ENCODE data around the gene MON2.
"Not testable (repeated sequence)": the region's sequence is repeated elsewhere in the genome, so short reads cannot be mapped to it uniquely, and the experiment has no call there.

Gene MON2

DNA sequence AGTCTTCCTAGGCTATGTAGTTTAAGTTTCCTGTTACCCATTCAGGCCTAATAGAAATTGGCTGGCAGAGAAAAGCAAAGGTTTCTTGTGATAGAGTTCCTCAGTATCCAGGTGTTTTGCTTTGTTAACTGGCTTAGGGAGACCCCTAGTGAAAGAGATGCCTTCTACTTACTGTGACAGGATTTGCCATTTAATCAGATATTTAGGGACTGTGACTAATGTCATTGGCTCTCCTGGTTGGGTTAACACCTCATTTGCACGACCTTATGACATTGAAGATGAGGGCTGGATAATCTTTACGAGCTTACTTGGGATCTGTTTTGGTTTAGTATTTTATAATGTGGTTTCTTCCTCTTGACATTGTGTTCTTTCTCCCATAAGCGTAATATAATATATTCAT lies 5.8 kb downstream of the MON2 start:
- DNase-seq = no peak

DNA sequence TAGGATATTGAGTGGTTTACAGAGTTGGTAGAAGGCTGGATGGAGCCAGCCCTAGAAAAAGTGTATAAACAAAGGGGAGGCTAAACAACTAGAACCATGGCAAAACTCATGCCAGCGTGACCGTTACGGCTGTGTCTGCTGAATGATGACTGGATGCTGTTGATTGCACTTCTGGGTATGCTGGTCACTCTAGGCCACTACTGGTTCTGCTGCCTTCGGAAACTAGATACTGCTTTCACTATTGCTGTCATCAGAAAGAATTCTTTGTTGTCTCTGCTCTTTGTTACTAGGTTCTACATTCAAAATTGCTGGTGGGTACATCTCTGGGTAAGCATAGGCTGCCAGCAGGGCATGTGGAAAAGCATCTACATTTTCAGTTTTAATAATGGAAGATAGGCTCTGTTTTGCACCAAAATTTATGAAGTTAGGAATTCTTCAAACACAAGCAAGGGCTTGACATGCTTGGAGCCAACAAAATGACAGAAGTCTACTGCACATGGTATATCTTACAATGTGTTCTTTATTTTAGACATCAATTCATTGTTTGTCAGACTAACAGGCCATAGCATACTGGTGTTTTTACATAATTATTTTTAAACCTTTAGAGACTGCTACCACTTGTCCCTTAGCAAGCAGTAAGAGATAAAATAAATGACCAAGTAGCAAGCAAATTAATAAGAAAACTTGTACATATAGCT lies 15.4 kb downstream of the MON2 start:
- DNase-seq = no peak

DNA sequence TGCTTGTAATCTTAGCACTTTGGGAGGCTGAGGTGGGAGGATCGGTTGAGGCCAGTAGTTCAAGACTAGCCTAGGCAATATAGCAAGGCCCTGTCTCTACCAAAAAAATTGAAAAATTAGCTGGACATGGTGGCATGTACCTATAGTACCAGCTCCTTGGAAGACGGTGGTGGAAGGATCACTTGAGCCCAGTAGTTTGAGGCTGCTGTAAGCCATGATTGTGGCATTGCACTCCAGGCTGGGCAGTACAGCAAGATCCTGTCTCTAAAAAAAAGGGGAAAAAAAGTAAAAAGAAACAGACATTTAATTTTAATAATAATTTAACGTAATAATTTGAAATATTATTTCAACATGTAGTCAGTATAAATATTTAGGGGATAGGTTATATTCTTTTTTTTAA lies 16.1 kb downstream of the MON2 start:
- DNase-seq = no peak

DNA sequence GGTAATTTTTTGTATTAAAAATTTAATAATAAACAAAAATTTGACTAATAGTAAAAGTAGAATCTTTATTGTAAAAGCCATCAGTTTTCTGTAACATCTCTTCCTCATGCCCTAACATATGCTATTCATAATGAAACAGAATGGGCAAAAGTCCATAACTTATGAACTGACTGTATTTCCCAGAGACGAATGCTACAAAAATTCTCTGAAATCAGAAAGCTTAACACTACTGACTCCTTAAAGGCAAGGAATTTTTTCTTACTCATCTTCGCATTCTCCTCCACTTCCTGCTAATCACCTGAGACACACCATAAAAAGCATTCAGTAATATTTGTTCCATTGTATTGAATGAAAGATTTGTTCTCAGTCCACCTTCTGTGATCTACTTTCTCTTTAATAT lies 17.6 kb downstream of the MON2 start:
- no peak for DNase-seq

DNA sequence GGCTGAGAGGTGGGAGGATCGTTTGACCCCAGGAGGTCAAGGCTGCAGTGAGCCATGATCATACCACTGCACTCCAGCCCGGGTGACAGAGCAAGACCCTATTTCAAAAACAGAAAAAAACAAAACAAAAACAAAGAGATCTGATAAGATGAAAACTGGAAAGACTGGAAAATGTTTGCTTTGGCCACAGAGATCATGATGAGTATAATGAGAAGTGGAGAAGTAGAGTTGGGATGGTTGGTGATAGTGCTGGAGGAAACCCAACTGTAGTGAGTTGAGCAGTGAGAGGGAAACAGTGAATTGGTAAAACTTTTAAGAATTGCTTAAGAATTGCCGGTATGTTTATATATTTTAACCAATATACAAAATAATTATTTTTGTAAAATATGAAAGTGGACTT lies 39.2 kb downstream of the MON2 start:
- no peak for DNase-seq

DNA sequence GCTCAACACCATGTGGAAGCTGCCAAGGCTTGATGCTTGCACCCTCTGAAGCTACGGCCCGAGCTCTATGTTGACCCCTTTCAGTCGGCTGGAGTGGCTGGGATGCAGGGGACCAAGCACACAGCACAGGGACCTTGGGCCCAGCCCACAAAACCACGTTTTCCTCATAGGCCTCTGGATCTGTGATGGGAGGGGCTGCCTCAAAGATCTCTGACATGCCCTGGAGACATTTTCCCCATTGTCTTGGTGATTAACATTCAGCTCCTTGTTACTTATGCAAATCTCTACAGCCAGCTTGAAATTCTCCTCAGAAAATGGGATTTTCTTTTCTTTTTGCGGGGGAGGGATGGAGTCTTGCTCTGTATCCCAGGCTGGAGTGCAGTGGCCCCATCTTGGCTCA lies 46.3 kb downstream of the MON2 start:
- no peak for DNase-seq

DNA sequence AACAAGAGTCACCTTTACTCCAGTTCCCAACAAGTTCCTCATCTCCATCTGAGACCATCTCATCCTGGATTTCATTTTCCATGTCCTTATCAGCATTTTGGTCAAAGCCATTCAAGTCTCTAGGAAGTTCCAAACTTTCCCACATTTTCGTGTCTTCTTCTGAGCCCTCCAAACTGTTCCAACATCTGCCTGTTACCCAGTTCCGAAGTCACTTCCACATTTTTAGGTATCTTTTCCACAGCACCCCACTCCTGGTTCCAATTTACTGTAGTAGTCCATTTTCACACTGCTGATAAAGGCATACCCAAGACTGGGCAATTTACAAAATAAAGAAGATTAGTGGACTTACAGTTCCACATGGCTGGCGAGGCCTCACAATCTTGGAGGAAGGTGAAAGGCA lies 47.5 kb downstream of the MON2 start:
- not testable (repeated sequence) for DNase-seq

DNA sequence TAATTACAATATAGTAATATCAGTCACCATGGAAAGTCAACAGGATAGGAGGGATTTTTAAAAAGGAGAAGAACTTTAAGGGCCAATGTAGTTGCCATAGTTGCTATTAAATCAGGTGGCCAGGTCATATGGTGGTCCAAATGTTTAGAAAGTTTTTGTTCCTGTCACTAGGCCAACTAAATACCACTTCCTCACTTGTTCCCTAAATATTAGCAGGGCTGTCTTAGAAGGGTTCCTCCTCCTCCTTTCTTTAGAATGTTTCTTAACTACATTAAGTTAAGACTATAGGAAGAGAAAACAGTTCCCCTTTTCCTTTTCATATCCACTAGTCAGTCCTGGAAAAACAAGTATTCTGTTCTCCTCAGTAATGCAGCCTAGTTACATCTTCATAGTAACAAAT lies 50.3 kb downstream of the MON2 start:
- no peak for DNase-seq

DNA sequence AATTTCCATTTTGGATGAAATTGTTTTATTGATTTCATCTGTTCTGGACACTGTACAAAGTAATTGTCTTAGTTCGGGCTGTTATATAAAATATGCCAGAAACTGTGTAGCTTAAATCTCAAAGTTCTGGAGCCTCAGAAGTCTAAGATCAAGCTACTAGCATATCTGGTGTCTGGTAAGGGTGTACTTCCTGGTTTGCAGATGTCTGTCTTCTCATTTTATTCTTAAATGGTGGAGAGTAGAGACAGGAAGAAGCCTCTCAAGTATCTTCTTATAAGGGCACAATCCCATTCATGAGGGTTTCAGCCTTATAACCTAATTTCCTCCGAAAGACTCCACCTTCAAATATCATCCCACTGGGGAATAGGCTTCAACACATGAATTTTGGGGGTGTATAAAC lies 51.3 kb downstream of the MON2 start:
- DNase-seq = no peak

DNA sequence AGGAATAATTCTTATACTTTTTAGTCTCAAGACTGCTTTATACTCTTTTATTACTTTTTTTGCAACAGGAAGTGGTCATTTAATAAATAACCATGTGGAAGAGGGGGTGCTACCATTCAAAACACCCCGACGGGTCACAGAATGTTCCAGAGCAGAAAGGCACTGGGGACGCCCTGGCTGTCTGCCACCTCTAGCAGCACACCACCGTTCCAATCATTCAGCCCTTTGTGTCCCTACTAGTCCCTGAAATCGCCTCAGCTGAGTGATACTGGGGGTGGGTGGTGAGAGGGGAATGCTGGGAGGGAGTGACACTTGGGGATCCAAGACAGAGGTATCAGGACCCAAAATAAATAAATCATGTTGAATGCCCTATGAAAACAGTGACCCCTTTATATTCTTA lies 52.4 kb downstream of the MON2 start:
- DNase-seq = no peak

DNA sequence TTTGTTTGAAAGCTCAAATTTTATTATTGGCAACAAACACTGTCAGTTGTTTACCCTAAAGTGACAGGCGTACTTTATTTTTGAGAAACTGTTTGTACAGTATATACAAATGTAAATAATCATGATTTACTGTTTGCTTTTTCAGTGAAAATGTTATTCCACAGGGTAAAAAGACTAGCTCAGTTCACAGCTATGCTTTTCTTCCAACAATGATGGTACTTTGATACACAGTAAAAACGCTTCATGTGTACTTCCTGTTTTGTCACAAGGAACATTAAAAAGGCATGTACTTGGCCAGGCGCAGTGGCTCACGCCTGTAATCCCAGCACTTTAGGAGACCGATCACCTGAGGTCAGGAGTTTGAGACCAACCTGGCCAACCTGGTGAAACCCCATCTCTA lies 53.7 kb downstream of the MON2 start:
- no peak for DNase-seq

DNA sequence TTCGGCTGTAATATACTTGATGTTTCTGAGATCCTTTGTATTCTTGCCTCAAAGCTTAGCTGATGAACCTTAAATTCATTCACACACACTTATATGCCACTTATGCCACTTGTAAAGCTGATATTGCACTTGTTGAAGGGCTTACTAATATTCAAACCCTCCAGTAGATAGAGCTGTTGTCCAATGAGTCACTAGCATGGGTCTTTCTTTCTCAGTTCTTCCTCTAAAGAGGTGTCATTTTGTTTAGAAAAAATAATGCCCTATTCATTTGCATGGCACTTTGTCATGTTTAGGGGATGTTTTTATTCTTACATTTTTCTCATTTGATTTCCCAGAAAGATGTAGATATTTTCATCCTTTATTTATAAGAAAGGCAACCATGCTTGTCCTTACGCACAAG lies 56.4 kb downstream of the MON2 start:
- DNase-seq = no peak

DNA sequence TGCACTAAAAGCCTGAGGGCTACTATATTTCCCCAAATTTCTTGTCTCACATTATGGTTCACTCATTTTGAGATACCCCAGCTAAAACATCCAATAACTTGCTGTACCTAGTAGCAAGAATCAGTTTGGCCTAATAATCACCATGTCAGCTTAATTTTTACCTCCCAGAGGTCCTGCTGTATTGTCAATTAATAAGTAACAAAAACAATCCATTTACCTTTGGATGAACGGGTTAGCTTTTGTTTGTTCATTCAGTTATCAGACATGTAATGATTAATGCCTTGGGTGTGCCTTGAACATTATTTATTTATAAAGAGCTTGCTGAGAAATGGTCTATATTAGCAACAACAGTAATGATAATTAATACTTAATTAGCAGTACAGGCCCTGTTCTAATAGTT lies 57.0 kb downstream of the MON2 start:
- DNase-seq = no peak

DNA sequence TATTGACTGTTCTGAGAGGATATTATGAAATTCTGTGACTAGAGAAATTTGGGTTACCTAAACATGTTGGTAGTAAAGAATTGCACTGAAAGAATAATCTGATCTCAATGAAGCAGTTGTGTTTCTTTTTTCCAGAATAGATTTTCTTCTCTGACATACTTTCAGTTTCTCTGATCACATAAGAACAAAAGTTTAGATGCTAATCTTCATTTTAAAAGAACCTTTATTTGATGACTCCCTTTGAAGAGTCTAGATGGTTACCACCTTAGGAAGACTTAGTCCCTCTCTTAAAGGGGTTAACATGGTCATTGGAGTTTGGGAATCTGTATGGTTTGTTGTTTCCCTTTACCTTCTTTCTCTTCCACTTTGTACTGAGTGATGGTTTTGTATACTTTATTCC lies 58.6 kb downstream of the MON2 start:
- no peak for DNase-seq

DNA sequence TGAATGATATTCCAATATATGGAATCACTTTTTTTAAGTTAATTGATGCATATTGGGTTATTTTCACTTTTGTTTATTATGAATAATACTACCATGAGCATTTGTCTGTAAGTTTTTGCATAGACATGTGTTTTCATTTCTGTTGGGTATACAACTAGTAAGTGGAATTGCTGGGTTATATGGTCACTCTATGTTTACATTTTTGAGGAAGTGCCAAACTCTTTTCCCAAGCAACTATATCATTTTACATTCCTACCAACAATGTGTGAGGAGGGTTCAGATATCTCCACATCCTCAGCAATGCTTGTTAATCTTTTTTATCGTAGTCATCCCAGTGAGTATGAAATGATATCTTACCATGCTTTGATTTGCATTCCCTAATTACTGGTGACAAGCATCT lies 64.0 kb downstream of the MON2 start:
- no peak for DNase-seq

DNA sequence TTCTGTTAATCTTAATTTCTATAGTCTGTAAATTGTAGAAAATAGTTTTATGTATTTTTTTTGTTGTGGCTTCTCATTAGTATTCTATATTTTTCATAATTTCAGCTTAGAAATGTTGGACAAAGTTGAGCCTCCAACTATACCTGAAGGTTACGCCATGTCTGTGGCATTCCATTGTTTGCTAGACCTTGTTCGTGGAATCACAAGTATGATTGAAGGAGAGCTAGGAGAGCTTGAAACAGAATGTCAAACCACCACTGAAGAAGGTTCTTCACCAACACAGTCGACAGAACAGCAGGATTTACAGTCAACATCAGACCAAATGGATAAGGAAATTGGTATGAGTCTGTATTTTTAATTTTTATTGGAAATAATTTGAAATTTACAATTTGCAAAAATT lies 65.7 kb downstream of the MON2 start:
- no peak for DNase-seq

DNA sequence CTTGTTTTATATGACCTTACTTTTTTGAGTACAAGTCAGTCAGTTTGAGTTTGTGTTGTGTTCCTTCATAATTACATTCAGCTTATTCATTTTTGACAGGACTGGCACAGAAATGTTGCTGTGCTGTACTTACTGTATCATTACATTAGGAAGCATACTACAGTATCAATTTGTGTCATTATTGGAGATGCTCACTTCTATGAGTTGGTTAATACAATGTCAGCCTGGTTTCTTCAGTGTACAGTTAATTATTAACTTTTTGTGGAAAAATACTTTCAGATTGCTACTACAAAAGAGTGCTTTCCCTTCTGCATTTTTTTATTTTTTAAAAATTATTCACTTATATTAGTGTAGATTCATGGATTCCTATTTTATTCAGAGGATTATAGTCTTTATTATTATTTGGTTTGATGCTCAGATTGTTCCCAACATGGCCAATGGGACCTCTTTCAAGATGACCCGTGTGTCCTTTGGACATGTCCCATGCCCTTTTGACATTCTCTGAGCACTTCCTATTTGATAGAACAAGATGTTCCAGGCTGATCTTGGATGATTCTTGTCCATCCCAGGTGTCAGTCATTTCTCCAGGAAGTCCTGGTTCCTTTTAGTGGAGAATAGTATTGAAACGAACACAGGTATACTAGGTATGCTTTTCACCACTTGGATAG lies 66.6 kb downstream of the MON2 start:
- DNase-seq = no peak

DNA sequence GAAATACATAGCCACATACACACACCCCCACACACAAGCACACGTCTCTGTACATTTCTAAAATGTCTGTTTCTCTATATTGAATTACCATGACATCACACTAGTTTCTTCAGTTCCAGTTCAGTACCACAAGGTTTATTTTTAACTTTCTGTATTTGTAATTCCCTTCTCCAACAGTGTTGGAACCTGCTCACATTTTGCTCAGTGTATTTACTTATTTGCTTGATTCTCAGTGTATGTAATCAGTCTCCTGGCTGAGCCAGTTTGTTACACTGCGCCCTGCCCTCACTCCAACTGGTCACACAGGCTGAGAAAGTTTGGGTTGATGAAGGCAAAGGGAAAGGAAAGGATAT lies 67.1 kb downstream of the MON2 start:
- DNase-seq = no peak

DNA sequence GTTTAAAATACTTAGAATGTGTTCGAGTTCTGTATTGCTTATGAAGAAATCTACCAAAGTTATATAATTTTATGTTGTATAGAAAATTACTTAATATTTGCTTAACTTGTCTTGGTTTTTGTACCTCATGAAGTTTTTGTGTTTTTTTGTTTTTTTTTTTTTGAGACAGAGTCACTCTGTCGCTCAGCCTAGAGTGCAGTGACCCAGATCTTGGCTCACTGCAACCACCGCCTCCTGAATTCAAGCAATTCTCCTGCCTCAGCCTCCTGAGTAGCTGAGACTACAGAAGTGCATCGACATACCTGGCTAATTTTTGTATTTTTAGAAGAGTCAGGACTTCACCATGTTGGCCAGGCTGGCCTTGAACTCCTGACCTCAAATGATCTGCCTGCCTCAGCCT lies 69.9 kb downstream of the MON2 start:
- no peak for DNase-seq

DNA sequence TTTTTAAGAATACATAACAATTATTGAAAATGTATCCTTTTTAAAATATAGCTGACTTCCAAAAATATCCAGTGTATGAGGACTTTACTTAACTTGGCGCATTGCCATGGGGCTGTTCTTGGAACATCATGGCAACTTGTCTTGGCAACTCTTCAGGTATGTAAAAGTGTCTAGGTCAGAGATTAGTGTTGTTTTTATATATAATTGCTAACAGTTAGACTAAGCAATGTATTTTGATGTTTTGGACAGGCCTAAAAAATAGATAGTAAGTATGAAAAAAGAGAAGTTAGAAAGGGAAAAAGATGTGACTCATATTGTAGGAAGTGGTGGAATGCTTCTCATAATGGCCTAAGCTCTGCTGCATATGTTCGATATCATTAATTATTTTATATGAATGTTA lies 70.9 kb downstream of the MON2 start:
- DNase-seq = no peak

DNA sequence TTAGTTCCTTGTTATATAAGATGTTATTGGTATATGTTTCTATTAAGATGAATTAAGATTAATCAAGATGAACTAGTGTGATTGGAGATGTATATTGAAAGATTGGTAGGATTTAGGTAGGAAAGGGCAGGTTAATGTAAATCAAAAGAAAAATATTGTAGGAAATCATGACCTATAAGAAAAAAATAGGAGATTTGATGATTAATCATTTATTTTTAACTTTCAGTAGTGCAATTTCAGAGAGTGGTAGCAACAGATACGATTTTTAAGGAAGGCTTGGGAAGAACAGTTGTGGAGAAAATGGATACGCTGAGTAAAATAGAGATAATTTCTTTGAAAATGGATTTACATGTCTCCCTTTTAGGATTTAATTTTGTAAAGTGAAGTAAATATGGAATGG lies 73.7 kb downstream of the MON2 start:
- DNase-seq = no peak

DNA sequence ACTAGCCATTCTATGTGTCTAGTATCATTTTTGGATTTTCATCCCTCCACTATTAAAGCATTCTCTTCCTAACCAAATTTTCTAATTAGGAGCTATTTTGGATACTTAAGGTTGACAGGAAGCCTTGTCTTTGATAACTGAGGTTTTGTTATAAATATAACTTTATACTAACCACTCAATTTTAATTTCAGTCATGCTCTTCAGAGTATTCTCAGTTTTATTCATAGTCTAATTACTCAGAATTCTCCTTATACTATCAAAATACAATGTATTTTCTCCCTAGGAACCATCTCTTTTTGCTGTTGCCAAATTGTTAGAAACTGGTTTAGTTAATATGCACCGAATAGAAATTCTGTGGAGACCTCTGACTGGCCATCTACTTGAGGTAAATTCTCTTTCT lies 76.2 kb downstream of the MON2 start:
- DNase-seq = no peak

DNA sequence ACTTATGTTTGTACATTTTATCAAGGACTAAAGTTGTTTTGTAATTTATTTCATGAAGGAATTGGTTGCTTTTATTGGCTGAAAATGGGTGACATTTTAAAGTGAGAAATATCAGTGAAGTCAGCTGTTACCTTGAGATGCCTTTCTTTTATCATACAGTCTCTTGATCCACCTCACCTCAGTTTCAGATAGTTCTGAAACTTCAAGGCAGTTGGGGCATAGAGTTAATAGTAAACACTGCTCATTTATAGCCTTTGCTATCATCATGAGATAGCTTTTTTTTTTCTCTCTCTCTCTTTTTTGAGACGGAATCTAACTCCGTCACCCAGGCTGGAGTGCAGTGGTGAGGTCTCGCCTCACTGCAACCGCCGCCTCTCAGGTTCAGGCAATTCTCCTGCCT lies 76.7 kb downstream of the MON2 start:
- no peak for DNase-seq

DNA sequence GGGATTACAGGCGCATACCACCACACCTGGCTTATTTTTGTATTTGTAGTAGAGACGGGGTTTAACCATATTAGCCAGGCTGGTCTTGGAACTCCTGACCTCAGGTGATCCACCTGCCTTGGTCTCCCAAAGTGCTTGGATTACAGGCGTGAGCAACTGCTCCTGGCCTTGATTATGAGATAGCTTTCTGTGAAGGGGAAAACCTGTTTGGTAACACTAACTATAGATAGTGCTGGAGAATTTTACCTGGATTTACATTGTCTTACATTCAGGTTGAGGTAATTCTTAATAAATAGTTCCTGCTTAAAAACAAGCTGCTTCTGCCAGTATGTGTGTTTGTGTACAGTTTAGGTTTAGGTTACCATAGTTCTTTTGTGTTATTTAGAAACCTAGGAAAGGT lies 77.1 kb downstream of the MON2 start:
- DNase-seq = no peak

DNA sequence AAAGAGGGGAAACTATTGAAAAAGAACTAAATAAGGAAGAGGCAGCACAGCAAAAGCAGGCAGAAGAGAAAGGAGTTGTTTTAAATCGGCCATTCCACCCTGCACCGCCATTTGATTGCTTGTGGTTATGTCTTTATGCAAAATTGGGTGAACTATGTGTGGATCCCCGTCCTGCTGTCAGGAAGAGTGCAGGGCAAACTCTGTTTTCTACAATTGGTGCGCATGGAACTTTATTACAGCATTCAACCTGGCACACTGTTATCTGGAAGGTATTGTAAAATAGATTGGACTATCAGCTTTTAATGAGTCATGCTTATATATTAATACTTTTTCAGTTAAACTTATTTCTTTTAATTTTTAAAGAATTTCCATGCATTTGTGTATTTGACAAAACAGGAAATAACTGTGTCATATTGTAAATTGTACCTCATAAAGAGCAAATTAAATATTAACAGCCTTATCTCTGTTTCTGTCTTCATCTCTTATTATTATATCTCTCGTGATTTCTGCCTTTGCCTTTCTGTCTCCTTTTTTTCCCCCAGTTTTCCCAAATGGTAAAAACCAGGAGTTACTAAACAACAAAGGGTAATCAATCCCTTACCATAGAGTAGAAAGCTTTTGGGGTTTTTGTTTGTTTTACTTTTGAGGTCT lies 86.4 kb downstream of the MON2 start:
- DNase-seq = no peak

All from NCI-H345 (cell line).